Measurements from ENCODE around the gene MSI2. TPM values are rescaled to one million over a fixed set of nuclear protein-coding genes. Genes with fewer than 3 reads are reported as not detected.
A peak's percentile ranks its signal among the peaks of the same experiment; 100 is the strongest.

The MSI2 gene
- total RNA-seq, 1 donor from 2014 or later = 110 TPM

- intact Hi-C loops (cut with DNase I) = no loop called here
- ATAC-seq (ENCODE audit: poor library complexity) = no peak
Measured at GRCh38 chr17:57327176-57327970, 71.0 kb downstream of the MSI2 start.

GRCh38 chr17:57328109-57328882 lies 72.0 kb downstream of the MSI2 start:
- ATAC-seq (ENCODE audit: poor library complexity) (no peak), DNase-seq (no peak)
- intact Hi-C loops (cut with DNase I) = no loop called here

More at GRCh38 chr17:57327176-57327970, 71.0 kb downstream of the MSI2 start:
- DNase-seq = no peak

GRCh38 chr17:57329380-57330214 lies 73.3 kb downstream of the MSI2 start:
- DNase-seq (no peak), ATAC-seq (ENCODE audit: poor library complexity) (peak; percentile 71)
- intact Hi-C loops (cut with DNase I) = no loop called here

GRCh38 chr17:57330587-57330986 lies 74.3 kb downstream of the MSI2 start:
- DNase-seq (no peak), ATAC-seq (ENCODE audit: poor library complexity) (peak; percentile 3)
- intact Hi-C loops (cut with DNase I) = no loop called here

GRCh38 chr17:57331423-57331822 lies 75.1 kb downstream of the MSI2 start:
- intact Hi-C loops (cut with DNase I) = no loop called here
- peak; percentile 28 for ATAC-seq (ENCODE audit: poor library complexity)
- DNase-seq = no peak

GRCh38 chr17:57332501-57332900 lies 76.2 kb downstream of the MSI2 start:
- ATAC-seq (ENCODE audit: poor library complexity) (no peak), DNase-seq (no peak)
- intact Hi-C loops (cut with DNase I) = no loop called here

- intact Hi-C loops (cut with DNase I) = no loop called here
- DNase-seq (no peak), ATAC-seq (ENCODE audit: poor library complexity) (no peak)
Measured at GRCh38 chr17:57335195-57335792, 79.0 kb downstream of the MSI2 start.

GRCh38 chr17:57337390-57337789 lies 81.1 kb downstream of the MSI2 start:
- DNase-seq = peak; percentile 67

GRCh38 chr17:57338257-57338914 lies 82.1 kb downstream of the MSI2 start:
- DNase-seq = no peak
- ATAC-seq (ENCODE audit: poor library complexity) = no peak
- intact Hi-C loops (cut with DNase I) = no loop called here

More at GRCh38 chr17:57337390-57337789, 81.1 kb downstream of the MSI2 start:
- intact Hi-C loops (cut with DNase I) = no loop called here
- ATAC-seq (ENCODE audit: poor library complexity) = peak; percentile 58

- intact Hi-C loops (cut with DNase I) = no loop called here
- ATAC-seq (ENCODE audit: poor library complexity) (no peak), DNase-seq (no peak)
Measured at GRCh38 chr17:57340160-57340981, 84.0 kb downstream of the MSI2 start.

- intact Hi-C loops (cut with DNase I) = no loop called here
- no peak for DNase-seq
- peak; percentile 51 for ATAC-seq (ENCODE audit: poor library complexity)
Measured at GRCh38 chr17:57341611-57342540, 85.6 kb downstream of the MSI2 start.

GRCh38 chr17:57342963-57343589 lies 86.8 kb downstream of the MSI2 start:
- ATAC-seq (ENCODE audit: poor library complexity) = no peak
- DNase-seq = no peak
- intact Hi-C loops (cut with DNase I) = no loop called here

GRCh38 chr17:57343717-57344116 lies 87.4 kb downstream of the MSI2 start:
- intact Hi-C loops (cut with DNase I) = no loop called here
- DNase-seq (no peak), ATAC-seq (ENCODE audit: poor library complexity) (no peak)

- intact Hi-C loops (cut with DNase I) = no loop called here
- DNase-seq (no peak), ATAC-seq (ENCODE audit: poor library complexity) (no peak)
Measured at GRCh38 chr17:57344261-57344660, 87.9 kb downstream of the MSI2 start.

- ATAC-seq (ENCODE audit: poor library complexity) = no peak
- no peak for DNase-seq
- intact Hi-C loops (cut with DNase I) = no loop called here
Measured at GRCh38 chr17:57349541-57350247, 93.4 kb downstream of the MSI2 start.

All from Right ventricle myocardium superior (tissue), 1 donor.